Stimulated activated memory B cell treated with anti-CD40 and anti-IgM and Interleukin-4, amounts not matched to agents 10 μg/mL and 1 μg/mL and 100 μg/mL, for 72 hours (primary cell): Measurements from ENCODE around the gene MICAL2.

Experiments
- ATAC-seq: fragments of 150-1000 bp; cut with Tn5 transposase; 2 replicates; pipeline ENCODE4 v1.10.0; 2021
- H3K27ac Mint-ChIP-seq: one replicate; pipeline ENCODE4 v1.8.0; 2022; ENCODE audit warnings: mild to moderate bottlenecking, mixed read lengths
- H3K27me3 Mint-ChIP-seq: one replicate; pipeline ENCODE4 v1.8.0; 2022; ENCODE audit warnings: mixed read lengths
- H3K36me3 Mint-ChIP-seq: one replicate; pipeline ENCODE4 v1.8.0; 2022; ENCODE audit warnings: mixed read lengths
- H3K4me1 Mint-ChIP-seq: one replicate; pipeline ENCODE4 v1.8.0; 2022; ENCODE audit warnings: mixed read lengths
- H3K4me3 Mint-ChIP-seq: one replicate; pipeline ENCODE4 v1.8.0; 2022; ENCODE audit warnings: mild to moderate bottlenecking, moderate library complexity, mixed read lengths
- H3K9me3 Mint-ChIP-seq: one replicate; pipeline ENCODE4 v1.8.0; 2022; ENCODE audit warnings: mixed read lengths

Gene MICAL2

GRCh38 chr11:12102588-12103410 lies 7.6 kb upstream of the MICAL2 start:
- no peak overlapping the region for H3K27ac Mint-ChIP-seq
- no peak for ATAC-seq
- no peak overlapping the region for H3K4me3 Mint-ChIP-seq
- H3K27me3 Mint-ChIP-seq = peaks cover 45% of the 10 kb centered on the region
- H3K36me3 Mint-ChIP-seq = no peaks in the 10 kb centered on the region
- H3K4me1 Mint-ChIP-seq = peaks cover 7% of the 10 kb centered on the region
- H3K9me3 Mint-ChIP-seq = no peaks in the 10 kb centered on the region

- no peaks in the 10 kb centered on the region for H3K9me3 Mint-ChIP-seq
- no peak for ATAC-seq
These were observed 6.8 kb upstream of the MICAL2 start for GRCh38 chr11:12103411-12104225.

GRCh38 chr11:12105471-12105870 lies 4.9 kb upstream of the MICAL2 start:
- Mint-ChIP-seq H3K9me3 (no peaks in the 10 kb centered on the region), H3K27me3 (peaks cover 57% of the 10 kb centered on the region), H3K27ac (no peak overlapping the region), H3K36me3 (no peaks in the 10 kb centered on the region), H3K4me1 (peaks cover 7% of the 10 kb centered on the region), H3K4me3 (no peak overlapping the region)
- no peak for ATAC-seq

More at GRCh38 chr11:12103411-12104225, 6.8 kb upstream of the MICAL2 start:
- H3K4me1 Mint-ChIP-seq = peaks cover 4% of the 10 kb centered on the region
- H3K27ac Mint-ChIP-seq = no peak overlapping the region
- H3K27me3 Mint-ChIP-seq = peaks cover 45% of the 10 kb centered on the region
- no peak overlapping the region for H3K4me3 Mint-ChIP-seq
- no peaks in the 10 kb centered on the region for H3K36me3 Mint-ChIP-seq

- no peak for ATAC-seq
- no peaks in the 10 kb centered on the region for H3K9me3 Mint-ChIP-seq
- no peak overlapping the region for H3K27ac Mint-ChIP-seq
- H3K36me3 Mint-ChIP-seq = no peaks in the 10 kb centered on the region
- peaks cover 60% of the 10 kb centered on the region for H3K27me3 Mint-ChIP-seq
- H3K4me3 Mint-ChIP-seq = no peak overlapping the region
- peaks cover 7% of the 10 kb centered on the region for H3K4me1 Mint-ChIP-seq
These were observed 4.3 kb upstream of the MICAL2 start for GRCh38 chr11:12106101-12106500.

- peaks cover 7% of the 10 kb centered on the region for H3K4me1 Mint-ChIP-seq
- no peak overlapping the region for H3K4me3 Mint-ChIP-seq
- no peak overlapping the region for H3K27ac Mint-ChIP-seq
- ATAC-seq = no peak
- H3K36me3 Mint-ChIP-seq = no peaks in the 10 kb centered on the region
- H3K9me3 Mint-ChIP-seq = no peaks in the 10 kb centered on the region
- H3K27me3 Mint-ChIP-seq = peaks cover 64% of the 10 kb centered on the region
These were observed 3.9 kb upstream of the MICAL2 start for GRCh38 chr11:12106501-12106900.

- Mint-ChIP-seq H3K4me3 (no peak overlapping the region), H3K27ac (no peak overlapping the region), H3K36me3 (no peaks in the 10 kb centered on the region), H3K4me1 (peaks cover 7% of the 10 kb centered on the region), H3K27me3 (peaks cover 70% of the 10 kb centered on the region), H3K9me3 (no peaks in the 10 kb centered on the region)
- no peak for ATAC-seq
These were observed 1.4 kb upstream of the MICAL2 start for GRCh38 chr11:12108875-12109453.

GRCh38 chr11:12109591-12110196 lies 696 bp upstream of the MICAL2 start:
- no peak for ATAC-seq
- Mint-ChIP-seq H3K4me3 (peak overlapping the region; percentile 57), H3K4me1 (peaks cover 7% of the 10 kb centered on the region), H3K27ac (no peak overlapping the region), H3K36me3 (no peaks in the 10 kb centered on the region), H3K27me3 (peaks cover 65% of the 10 kb centered on the region), H3K9me3 (no peaks in the 10 kb centered on the region)

- no peaks in the 10 kb centered on the region for H3K36me3 Mint-ChIP-seq
- no peaks in the 10 kb centered on the region for H3K9me3 Mint-ChIP-seq
- peak overlapping the region; percentile 53 for H3K4me3 Mint-ChIP-seq
- no peak overlapping the region for H3K27ac Mint-ChIP-seq
- peaks cover 55% of the 10 kb centered on the region for H3K27me3 Mint-ChIP-seq
- H3K4me1 Mint-ChIP-seq = peaks cover 7% of the 10 kb centered on the region
- peak; percentile 5 for ATAC-seq
These were observed 541 bp downstream of the MICAL2 start for GRCh38 chr11:12110714-12111548.

GRCh38 chr11:12111549-12112520 lies 1.4 kb downstream of the MICAL2 start:
- H3K27ac Mint-ChIP-seq = no peak overlapping the region
- H3K4me3 Mint-ChIP-seq = no peak overlapping the region
- H3K27me3 Mint-ChIP-seq = peaks cover 55% of the 10 kb centered on the region

GRCh38 chr11:12112750-12113149 lies 2.4 kb downstream of the MICAL2 start:
- peaks cover 7% of the 10 kb centered on the region for H3K4me1 Mint-ChIP-seq
- no peak overlapping the region for H3K27ac Mint-ChIP-seq
- H3K36me3 Mint-ChIP-seq = no peaks in the 10 kb centered on the region
- ATAC-seq = no peak
- H3K27me3 Mint-ChIP-seq = peaks cover 54% of the 10 kb centered on the region
- no peaks in the 10 kb centered on the region for H3K9me3 Mint-ChIP-seq
- H3K4me3 Mint-ChIP-seq = no peak overlapping the region

More at GRCh38 chr11:12111549-12112520, 1.4 kb downstream of the MICAL2 start:
- Mint-ChIP-seq H3K4me1 (peaks cover 7% of the 10 kb centered on the region), H3K36me3 (no peaks in the 10 kb centered on the region), H3K9me3 (no peaks in the 10 kb centered on the region)
- no peak for ATAC-seq

- ATAC-seq = no peak
- Mint-ChIP-seq H3K4me1 (peaks cover 7% of the 10 kb centered on the region), H3K27ac (no peak overlapping the region), H3K36me3 (no peaks in the 10 kb centered on the region), H3K27me3 (peaks cover 54% of the 10 kb centered on the region), H3K4me3 (no peak overlapping the region), H3K9me3 (no peaks in the 10 kb centered on the region)
These were observed 2.9 kb downstream of the MICAL2 start for GRCh38 chr11:12113294-12113693.

GRCh38 chr11:12114193-12115033 lies 4.0 kb downstream of the MICAL2 start:
- Mint-ChIP-seq H3K4me1 (peaks cover 7% of the 10 kb centered on the region), H3K36me3 (no peaks in the 10 kb centered on the region), H3K9me3 (no peaks in the 10 kb centered on the region), H3K27me3 (peaks cover 54% of the 10 kb centered on the region), H3K4me3 (no peak overlapping the region), H3K27ac (no peak overlapping the region)
- ATAC-seq = no peak
